Suprapubic skin (tissue), 3 donors: ENCODE measurements around the gene GAS2L2.

Source experiments
- CTCF ChIP-seq, 2 donors: fragments of 200-600 bp in 1 of 2; fragments of 450-650 bp in 1 of 2; sonication (generic) in 1 of 2; IDR thresholded peaks; one replicate each; pipeline ENCODE4 v1.5.1; 2016 to 2019; ENCODE audit warnings: antibody characterized with exemption in 2 of 2, mild to moderate bottlenecking in 1 of 2, moderate library complexity in 1 of 2
- POLR2A ChIP-seq, 2 donors: fragments of 450-650 bp; IDR thresholded peaks; one replicate each; pipeline ENCODE4 v1.6.1; 2017; ENCODE audit warnings: antibody characterized with exemption in 2 of 2, mild to moderate bottlenecking in 2 of 2, moderate library complexity in 2 of 2

DNA sequence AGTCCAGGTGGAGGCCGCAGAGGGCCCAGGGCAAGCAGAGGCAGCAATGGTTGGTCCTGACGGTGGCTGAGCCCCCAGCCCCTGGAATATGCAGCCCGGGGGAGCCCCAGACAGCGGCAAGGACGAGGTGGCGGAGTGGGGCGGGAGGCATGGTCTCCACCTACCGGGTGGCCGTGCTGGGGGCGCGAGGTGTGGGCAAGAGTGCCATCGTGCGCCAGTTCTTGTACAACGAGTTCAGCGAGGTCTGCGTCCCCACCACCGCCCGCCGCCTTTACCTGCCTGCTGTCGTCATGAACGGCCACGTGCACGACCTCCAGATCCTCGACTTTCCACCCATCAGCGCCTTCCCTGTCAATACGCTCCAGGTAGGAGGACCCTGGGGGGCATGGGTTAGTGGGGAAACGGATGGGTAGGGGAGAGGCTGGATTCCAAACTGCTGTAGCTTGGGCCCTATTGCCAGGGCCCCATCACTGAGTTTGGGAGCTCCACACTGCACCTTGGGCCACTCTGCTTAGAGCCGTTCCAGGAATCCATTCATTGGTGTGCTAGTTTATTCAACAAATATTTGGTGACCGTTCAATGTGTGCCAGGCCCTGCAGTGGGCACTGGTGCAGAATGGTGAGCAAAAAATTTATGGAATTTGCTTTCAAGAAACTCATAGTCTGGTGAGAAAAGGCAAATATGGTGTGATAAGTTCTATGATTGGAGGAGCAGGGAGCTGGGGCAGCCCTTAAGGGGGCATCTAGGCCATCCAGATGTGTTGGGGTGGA lies 17.8 kb downstream of the GAS2L2 start:
- TF ChIP-seq CTCF (IDR thresholded peaks at IDR 0.05) (no peak), POLR2A (IDR thresholded peaks at IDR 0.05) (no peak)
